ENCODE data around the gene PMEPA1.

Gene PMEPA1, protein sequence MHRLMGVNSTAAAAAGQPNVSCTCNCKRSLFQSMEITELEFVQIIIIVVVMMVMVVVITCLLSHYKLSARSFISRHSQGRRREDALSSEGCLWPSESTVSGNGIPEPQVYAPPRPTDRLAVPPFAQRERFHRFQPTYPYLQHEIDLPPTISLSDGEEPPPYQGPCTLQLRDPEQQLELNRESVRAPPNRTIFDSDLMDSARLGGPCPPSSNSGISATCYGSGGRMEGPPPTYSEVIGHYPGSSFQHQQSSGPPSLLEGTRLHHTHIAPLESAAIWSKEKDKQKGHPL

DNA sequence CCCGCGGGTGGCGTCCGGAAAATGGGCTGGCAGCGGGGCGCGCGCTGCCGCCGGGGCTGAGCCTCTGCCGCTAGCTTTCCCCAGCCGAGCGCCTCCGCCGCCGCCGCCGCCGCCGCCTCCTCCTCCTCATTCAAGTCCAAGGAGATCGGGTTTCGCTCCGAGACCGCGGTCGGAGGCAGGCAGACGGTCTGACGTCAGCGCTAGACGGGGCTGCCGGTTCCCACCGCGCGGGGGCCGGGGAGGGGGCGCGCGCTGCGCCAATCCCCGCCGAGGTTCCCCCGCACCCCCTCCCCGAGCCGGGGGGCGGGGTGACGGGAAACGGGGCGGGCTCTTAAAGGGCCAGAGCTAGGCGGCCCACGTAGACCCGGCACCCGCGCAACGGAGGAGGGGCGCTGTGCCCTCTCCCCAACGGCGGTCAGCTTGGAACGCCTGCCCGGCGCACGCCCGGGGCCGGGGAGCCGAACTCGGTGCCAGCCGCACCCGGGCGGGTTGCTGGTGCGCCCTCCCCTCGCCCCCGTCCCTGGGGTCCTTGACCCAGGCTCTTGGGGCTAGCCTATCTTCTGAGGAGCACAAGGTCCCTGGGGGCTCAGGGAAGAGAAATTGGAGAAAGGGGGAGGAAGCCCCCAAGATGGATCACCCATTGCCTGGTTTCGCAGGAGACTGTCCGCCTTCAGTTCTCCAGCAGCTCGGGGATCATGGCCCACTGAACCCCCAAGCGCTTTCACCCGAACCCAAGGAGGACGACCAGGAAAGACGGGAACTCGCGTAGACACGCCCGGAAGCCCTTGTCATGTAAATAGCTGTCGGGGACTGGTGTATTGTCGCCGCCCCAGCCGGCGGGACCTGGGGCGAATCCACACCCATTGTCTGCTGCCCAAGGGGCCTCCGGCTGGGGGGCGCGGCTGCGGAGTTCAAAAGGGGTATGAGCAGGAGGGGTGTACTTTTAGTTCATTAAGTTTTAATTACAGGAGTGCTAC lies at the start of gene PMEPA1:
Gene PMEPA1, minus strand, starts transcription at position 193 of the 977 bp plus-strand sequence. CDS start 433 bp downstream, outside the sequence.
- DNase-seq, result peak; percentile 92

DNA sequence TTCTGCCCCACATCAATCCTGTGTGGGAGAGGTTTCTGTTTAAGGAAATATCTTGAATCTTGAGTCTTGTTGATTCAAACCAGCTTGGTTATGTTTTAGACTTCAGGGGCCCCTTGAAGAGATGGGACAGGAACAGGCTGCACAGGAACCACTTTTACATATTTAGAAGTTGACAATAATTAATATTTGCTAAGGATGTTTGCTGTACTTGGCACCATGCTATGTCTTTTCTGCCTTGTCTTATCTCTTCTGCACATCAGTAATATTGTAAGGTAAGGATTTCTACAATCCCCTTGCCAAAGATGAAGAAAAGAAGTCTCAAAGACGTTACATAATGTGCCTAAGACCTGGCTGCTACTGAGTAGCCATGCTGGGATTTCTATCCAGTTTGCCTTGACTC lies 48.0 kb upstream of the PMEPA1 start:
- no peak for DNase-seq

DNA sequence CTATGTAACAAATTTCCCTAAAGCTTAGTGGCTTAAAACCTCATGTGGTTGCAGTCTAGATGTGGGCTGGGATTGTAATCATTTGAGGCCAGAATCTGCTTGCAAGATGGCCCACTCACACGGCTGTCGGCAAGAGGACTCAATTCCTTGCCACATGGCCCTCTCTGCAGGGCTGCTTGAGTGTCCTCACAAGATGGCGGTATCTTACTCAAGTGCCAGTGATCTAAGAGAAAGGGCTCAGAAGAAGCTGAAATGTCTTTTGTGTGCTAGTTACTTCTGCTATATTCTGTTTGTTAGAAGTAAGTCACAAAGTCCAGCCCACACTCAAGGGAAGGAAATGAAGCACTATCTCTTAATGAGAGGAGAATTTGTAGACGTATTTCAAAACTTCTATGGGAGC lies 47.1 kb upstream of the PMEPA1 start:
- DNase-seq, result no peak

DNA sequence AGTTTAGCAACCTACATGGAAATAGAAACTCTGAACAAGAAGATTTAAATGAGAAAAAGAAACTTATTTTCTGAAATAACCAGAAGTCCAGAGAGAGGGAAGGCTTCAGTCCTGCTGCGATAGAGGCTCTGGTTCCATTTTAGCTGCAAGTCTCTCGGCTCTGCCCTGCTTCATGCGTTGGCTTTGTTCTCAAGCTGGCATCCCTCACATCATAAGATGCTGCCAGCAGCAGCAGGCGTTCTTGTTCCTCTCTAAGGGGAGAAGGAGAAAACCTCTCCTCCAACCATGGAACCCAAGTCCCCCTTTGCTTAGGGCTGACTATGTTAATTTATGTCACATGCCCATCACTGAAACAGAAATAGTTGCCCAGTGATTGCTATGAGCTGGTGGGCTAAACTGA lies 46.4 kb upstream of the PMEPA1 start:
- no peak for DNase-seq

DNA sequence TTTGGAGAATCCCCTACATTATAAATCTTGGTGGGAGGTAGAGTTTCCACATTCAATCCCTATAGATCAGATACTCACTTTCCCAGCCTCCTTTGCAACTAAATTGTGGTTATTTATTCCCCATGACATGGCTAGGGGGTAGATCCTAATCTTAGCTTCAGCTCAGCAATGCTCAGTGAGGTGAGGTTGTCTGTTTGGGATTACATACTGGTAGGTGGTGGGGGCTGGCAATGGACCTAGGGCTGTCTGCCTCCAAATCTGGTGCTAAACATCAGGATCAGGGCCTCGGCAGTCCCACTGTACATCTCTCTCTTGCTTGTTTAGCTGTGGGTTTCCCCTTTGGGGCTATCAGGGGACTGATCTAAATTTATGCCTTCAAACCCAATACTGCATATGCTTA lies 45.8 kb upstream of the PMEPA1 start:
- no peak for DNase-seq

DNA sequence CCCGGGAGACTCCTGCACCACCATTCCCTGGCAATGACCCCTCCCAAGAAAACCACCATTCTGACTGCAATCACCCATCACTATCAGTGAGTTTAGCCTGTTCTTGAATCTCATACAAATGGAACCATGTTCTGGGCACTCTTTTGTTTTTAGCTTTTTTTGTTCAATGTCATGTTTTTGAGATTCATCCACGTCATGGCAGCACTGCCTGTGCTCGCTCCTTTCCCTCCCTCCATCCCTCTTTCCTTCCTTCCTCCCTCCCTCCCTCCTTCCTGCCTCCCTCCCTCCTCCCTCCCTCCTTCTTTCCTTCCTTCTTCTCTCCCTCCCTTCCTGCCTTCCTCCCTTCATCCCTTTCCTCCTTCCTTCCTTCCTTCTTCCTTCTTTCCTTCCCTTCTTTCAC lies 44.4 kb upstream of the PMEPA1 start:
- no peak for DNase-seq

DNA sequence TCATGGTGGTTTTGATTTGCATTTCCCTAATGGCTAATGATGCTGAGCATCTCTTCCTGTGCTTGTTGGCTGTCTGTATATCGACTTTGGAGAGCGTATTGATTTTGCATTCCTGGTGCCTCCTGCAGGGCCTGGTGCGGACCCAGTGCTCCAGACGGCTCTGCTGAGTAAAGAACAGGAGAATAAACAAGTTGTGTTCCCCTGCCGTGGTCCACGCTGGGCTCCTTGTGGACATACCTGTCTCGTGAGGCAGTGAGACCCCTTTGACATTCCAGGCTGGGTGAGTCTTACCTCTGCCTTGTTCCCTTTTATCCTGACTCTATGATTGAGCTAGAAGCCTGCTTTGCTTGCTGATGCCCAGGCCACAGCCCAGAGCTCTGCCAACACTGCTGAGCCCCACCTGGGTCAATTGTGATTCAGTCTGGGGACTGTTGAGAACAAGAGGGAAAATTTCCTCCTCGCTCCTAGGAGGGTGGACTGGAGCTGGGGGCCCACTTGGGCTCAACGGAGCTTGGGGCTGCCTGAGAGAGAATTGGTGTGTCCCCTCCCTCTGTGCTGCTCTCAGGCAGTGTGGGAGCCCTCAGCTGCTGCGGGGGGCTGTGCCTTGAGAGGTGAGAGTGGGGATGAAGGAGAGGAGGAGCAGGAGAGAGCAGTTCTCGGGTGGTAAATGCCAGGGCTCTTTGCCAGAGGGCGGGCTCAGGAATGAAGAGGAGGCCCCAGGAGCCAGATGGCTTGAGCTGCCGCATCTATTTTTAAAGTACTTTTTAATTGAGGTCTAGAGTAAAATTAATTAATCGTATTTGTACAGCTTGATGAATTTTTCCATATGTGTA lies 43.7 kb upstream of the PMEPA1 start:
- no peak for DNase-seq

DNA sequence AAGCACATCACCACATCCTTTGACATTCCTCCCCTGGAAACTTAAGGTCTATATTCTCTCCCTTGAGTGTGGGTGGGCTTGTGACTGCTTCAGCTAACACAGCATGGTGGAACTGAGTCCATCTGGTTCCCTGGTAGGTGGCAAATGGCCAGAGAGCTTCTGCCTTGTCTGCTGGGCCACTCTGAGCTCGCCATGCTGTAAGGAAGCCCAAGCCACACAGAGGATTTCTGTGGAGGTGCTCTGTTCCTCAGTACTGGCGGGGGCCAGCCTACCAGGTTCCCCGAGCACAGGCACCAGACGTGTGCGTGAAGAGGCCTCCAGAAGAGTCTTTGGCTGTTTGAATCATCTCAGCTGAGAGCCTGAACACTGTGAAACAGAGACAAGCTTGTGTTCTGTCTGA lies 41.6 kb upstream of the PMEPA1 start:
- DNase-seq, result no peak

DNA sequence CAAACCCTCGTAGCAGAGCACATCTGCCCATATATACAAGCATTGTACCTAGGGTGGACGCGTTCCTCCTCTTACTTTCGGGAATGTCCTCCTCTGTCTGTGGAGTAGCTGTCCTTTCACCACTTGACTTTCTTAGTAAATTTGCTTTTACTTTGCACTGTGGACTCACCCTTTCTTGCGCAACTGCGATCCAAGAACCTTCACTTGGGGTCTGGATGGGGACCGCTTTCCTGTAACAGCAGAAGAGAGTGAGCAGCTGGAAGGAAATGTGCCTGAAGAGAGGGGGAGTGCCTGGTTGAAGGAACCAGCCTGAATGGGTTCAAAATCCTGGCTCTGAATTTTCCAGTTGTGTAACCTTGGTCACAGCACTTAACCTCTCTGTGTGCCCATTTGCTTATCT lies 40.1 kb upstream of the PMEPA1 start:
- no peak for DNase-seq

DNA sequence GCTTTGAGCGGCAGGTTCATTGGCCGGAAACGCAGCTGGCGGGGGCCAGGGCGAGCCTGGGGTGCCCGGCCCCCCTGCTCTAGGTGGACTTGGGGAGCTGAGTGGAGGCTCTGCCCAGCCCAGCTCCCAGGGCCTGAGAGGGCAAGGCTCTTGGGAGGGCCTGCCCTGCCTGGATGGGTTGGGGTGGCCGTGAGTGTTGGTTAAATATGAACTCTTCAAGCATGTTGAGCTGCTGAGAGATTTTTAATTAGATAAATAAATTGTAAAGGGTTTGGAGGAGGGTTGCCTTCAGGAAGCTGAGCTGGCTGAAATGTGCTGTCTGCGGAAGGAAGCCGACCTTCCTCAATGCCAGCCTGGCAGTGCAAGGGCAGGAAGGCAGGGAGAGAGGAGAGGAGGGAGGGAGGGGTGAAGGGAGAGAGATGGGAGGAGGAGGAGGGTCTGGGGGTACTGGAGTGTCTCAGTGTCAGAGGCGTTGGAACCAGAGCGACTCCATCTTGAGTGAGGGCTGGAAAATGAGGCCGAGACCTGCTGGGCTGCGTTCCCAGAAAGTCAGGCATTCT lies 39.4 kb upstream of the PMEPA1 start:
- no peak for DNase-seq

DNA sequence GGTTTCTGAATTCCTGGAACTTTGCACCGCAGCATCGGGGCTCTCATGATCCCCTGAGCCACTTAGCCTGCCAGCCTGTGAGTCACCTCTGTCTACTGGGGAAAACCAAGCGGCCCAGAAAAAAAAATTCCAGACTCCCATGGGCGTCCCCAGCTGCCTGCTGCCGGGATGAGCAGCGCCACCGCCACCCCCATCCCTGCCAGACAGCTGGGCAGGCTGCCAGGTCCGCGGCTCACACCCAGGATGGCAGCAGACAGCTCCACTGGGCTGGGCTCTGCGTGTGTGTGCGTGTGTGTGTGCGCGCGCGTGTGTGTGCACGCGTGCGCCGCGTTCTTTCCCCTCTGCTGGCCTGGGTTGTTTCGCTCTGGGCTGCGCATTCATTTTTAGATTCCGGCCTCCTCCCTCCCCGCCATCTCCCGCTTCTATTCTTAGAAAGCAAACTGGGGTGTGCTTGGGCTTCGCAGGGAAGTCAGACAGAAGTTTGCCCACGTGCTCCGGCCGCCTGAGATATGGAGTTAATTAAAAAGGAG lies 38.9 kb upstream of the PMEPA1 start:
- peak; percentile 27 for DNase-seq

DNA sequence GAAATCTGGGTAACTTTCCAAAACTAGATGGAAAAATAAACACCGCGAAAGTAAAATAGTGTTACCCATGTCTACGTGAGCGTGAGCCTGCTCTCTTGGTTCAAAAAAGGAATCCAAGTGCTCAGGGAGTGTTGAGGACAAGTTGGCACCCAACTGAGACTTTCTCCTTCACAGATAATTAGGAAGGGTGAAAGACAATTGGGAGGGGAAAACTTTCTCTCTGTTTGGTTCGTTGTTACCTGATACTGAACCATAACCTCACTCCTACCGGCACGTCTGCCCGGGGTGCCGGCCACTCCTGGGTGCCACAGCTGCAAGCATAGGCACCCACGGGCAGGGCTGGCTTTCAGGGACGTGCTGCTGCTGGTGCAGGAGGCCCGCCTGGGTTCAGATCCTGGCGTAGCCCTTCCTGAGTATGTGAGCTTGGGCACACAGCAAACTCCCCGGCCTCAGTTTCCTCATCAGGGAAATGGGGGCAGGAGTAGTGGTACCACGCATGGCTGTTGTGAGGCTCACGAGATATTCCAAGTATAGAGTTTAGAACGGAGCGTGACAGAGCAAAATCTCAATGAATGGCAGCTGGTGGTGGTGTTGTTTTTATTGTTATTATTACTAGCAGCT lies 38.2 kb upstream of the PMEPA1 start:
- DNase-seq, result no peak

DNA sequence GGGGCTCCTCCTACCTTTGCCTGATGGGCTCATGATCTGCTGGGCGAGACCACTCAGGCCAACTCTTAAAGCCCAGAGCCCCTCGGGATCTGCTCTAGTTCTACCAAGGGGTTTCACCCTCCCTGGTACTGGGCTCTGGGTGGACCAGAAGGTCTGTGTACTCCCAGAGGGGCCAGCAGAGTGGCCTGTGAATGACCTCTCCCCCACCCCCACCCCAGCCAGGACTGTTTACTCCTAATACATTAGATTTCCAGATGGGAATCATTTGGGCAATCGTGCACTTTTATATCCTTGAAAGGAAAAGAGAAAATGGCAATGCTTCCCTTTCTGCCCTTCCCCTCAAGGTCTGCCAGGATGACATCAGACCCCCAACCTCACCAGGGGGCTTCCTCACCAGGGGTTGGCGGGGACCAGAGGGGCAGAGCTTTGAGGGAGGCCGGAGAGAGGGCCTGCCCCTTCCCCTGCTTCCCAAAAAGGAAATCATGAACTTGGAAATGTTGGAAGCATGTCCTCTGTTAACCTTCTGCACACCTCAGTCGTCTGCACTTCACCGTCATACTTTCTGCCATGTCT lies 37.1 kb upstream of the PMEPA1 start:
- DNase-seq, result no peak

DNA sequence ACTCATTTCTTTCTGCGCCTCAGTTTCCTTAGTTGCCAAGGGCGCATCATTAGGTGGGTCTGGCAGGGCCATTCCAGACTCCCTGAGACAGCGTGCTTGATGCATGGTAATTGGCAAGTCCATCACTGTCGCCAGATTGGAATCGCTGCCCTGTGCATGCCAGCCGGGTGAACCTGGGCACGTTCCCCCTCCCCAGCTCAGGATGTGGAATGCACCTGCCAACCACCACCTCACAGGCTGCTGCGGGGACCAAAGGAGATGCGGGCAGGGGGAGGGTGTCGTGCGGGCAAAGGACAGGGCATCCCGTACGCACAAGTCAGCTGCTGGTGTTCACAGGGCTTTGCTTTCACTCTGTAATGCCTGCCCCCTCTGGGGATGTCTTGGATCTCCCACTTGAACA lies 36.4 kb upstream of the PMEPA1 start:
- DNase-seq, result no peak

DNA sequence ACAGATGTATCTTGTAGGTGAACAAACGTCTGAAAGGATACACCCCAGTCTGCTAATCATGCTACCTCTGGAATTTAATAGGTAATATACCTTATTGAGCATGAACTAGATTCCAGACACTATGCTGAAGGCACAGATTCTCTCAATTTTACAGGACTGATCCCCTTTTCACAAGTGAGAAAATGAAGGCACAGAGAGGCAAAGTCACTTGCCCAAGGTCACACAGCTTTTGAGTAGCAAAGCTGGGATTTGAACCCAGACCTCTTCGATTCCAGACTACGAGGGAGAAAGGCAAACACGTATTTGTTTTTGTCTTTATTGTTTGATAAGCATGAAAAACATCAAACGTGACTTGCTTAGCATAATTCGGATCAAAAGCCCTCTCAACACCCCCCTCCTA lies 34.4 kb upstream of the PMEPA1 start:
- no peak for DNase-seq

DNA sequence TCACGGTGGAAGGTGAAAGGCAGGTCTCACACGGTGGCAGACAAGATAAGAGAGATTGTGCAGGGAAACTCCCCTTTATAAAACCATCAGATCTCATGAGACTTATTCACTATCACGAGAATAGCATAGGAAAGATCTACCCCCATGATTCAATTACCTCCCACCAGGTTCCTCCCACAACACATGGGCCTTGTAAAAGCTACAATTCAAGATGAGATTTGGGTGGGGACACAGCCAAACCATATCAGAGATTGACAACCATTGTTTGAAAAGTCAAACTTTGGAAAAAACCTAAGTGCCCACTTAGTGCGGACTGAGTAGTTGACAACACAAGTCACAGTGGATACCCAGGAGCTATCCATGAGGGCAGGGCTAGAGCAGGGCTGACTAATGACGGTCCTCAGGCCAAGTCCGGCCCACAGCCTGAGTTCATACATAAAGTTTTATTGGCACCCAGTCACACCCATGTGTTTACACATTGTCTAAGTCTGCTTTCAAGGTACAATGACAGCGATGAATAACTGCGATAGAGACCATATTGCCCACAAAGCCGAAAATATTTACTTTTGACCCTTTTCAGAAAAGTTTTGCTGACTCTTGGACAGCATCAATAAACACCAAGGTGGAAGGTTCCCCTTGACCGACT lies 33.8 kb upstream of the PMEPA1 start:
- DNase-seq, result no peak

DNA sequence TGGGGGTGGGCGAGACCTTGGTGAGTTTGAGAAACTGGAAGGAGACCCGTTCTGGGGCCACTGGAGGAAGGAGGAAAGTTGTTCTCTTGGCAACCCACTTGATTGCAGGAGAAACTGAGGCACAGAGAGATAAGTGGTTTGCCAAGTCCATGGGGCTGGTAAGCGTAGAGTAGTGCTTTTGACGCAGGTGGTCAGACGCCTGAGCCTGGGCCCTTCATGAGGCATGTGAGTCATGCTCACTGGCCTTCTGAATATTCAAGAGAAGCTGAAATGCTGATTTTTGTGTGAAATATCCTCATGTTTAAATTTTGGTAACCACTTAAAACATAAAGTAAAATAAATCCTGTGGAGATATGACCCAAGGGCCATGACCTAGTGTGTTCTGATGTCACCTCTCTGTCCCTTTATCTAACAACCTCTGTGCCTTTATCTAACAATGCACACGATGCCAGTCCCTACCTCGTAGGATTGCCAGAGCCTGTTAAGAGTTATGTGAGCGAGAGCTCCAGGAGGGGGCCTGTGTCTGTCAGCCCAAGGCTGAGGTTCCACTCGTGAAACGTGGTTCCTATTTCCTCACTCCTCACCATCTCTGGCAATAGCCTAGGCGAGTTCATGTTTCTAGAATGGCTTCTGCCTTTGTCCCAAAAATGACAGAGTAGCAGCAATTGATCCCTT lies 32.8 kb upstream of the PMEPA1 start:
- no peak for DNase-seq

DNA sequence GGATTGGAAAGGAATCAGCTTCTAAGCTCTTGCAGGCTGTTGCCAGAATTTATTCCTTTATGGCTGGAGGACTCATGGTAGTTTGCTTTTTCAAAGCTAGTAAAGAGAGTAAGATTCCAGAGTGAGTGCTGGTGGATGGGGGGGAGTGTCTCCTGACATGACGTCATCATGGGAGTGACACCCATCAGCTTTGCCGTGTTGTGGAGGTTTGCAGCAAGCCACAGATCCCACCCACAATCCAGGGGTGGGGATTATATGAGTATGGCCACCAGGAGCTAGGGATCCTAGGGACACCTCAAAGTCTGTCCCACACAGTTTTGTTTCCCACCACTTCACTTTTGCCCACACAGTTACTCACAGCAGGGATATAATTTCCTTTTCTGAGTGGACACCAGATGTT lies 28.7 kb upstream of the PMEPA1 start:
- no peak for DNase-seq

DNA sequence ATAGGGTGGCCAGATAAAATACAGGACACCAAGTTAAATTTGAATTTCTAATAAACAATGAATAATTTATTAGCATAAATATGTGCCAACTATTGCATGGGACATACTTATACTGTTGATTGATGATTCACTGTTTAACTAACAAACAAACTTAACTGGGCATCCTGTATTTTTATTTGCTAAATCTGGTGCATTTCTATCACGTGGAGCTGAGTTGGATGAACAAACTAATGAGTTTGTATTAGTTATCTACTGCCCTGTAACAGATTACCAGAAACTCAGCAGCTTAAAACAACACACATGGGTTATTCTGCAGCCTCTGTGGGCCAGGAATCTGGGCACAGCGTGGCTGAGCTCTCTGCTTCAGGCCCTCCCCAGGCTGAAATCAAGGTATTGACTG lies 28.2 kb upstream of the PMEPA1 start:
- no peak for DNase-seq

DNA sequence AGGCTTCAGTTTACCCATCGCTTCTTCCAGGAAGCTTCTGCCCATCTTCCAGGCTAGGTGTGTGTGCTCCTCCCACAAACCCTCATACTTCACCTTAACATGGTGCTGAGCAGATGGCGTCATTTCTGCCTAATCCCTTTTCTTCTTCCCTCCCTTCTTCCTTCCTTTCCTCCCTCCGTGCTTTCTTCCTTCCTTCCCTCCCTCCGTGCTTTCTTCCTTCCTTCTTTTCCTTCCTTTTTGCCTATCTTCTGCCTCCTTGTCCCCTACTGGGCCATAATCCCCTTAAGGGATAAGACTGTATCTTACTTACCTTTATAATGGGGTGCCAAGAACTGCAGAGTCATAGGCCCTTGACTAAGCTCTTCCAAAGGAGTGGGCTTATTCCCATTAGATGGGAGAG lies 27.5 kb upstream of the PMEPA1 start:
- no peak for DNase-seq

Data from activated CD4-positive, alpha-beta T cell treated with anti-CD3 and anti-CD28 coated beads for 1 hour (primary cell).